Stomach (tissue), 4 donors: Measurements from ENCODE around the gene HSPBP1.

ENCODE experiments used
- CTCF ChIP-seq, 7 experiments: fragments of 450-650 bp in 4 of 7; fragments of 200-600 bp in 3 of 7; sonication (generic) in 3 of 7; IDR thresholded peaks; one replicate each; pipeline ENCODE4 v1.5.1; 2016 to 2019; ENCODE audit warnings: antibody characterized with exemption in 7 of 7, control low read depth in 2 of 7, mild to moderate bottlenecking in 1 of 7
- POLR2AphosphoS5 ChIP-seq, 3 donors: sonication (generic); formaldehyde crosslinking; IDR thresholded peaks; one replicate each; pipeline ENCODE4 v1.6.1; 2016; ENCODE audit warnings: antibody characterized with exemption in 3 of 3

DNA sequence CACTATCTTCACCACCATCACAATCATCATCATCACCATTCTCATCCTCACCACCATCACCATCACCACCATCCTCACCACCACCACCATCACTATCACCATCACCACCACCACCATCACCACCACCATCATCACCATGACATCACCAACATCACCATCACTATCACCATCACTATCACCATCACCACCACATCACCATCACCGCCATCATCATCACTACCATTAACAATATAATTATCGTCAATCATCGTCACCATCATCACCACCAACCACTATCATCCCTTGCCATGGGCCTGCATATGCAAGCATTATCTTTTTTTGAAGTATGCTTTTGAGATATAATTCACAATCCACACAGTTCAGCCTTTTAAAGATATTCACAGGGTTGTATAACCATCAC is 13.5 kb downstream of the HSPBP1 start:
- TF ChIP-seq CTCF (IDR thresholded peaks at IDR 0.05): no peak
- TF ChIP-seq POLR2AphosphoS5 (IDR thresholded peaks at IDR 0.05): no peak
